OCI-M2 (cell line): Measurements from ENCODE around the gene MXRA8.
"Not testable (repeated sequence)": the region's sequence is repeated elsewhere in the genome, so short reads cannot be mapped to it uniquely, and the experiment has no call there.

Experiments
- DNase-seq: peaks from one replicate; lab custom pipeline; 2025; ENCODE audit not compliant: unreplicated experiment; lab: John Stamatoyannopoulos, UW

The MXRA8 gene

GRCh38 chr1:1393428-1393827 is 35.1 kb upstream of the MXRA8 start:
- no peak for DNase-seq

GRCh38 chr1:1393014-1393413 is 34.7 kb upstream of the MXRA8 start:
- DNase-seq = no peak

- DNase-seq = no peak
Measured at GRCh38 chr1:1391225-1391624, 32.9 kb upstream of the MXRA8 start.

- no peak for DNase-seq
Measured at GRCh38 chr1:1390675-1391074, 32.3 kb upstream of the MXRA8 start.

- DNase-seq = no peak
Measured at GRCh38 chr1:1388078-1388472, 29.7 kb upstream of the MXRA8 start.

GRCh38 chr1:1387098-1388077 is 29.0 kb upstream of the MXRA8 start:
- no peak for DNase-seq

GRCh38 chr1:1385931-1386330 is 27.6 kb upstream of the MXRA8 start:
- no peak for DNase-seq

GRCh38 chr1:1385339-1385738 is 27.0 kb upstream of the MXRA8 start:
- DNase-seq = not testable (repeated sequence)

- no peak for DNase-seq
Measured at GRCh38 chr1:1381294-1381693, 22.9 kb upstream of the MXRA8 start.

- no peak for DNase-seq
Measured at GRCh38 chr1:1380860-1381259, 22.5 kb upstream of the MXRA8 start.

GRCh38 chr1:1377540-1378205 is 19.3 kb upstream of the MXRA8 start:
- DNase-seq = no peak

GRCh38 chr1:1376551-1377226 is 18.3 kb upstream of the MXRA8 start:
- DNase-seq = no peak

GRCh38 chr1:1374929-1375662 is 16.7 kb upstream of the MXRA8 start, which contains the start of gene AURKAIP1:
AURKAIP1 (minus strand) TSS chr1:1375207; CDS start chr1:1374756, 451 bp downstream.
- DNase-seq = peak; percentile 80

GRCh38 chr1:1374589-1374928 is 16.2 kb upstream of the MXRA8 start:
- no peak for DNase-seq

- no peak for DNase-seq
Measured at GRCh38 chr1:1373815-1374588, 15.6 kb upstream of the MXRA8 start.

- no peak for DNase-seq
Measured at GRCh38 chr1:1373051-1373814, 14.9 kb upstream of the MXRA8 start.

GRCh38 chr1:1371746-1372711 is 13.7 kb upstream of the MXRA8 start:
- no peak for DNase-seq

GRCh38 chr1:1371364-1371745 is 13.0 kb upstream of the MXRA8 start:
- DNase-seq = no peak
